MM.1S (cell line): ENCODE results near the gene TMEM229A.

Experiments used
- CTCF ChIP-seq: fragments of 300-600 bp; sonication (generic); IDR thresholded peaks from 2 replicates; pipeline ENCODE4 v1.5.1; 2016; ENCODE audit warnings: antibody characterized with exemption, low read length, mixed read lengths
- EZH2 ChIP-seq: fragments of 300-600 bp; sonication (generic); optimal IDR thresholded peaks from 2 replicates; pipeline ENCODE3; 2017; ENCODE audit warnings: low read depth, mild to moderate bottlenecking, antibody characterized with exemption, low read length, mixed read lengths
- EZH2phosphoT487 ChIP-seq: fragments of 300-600 bp; sonication (generic); IDR thresholded peaks from 2 replicates; pipeline ENCODE4 v1.6.1; 2018; ENCODE audit warnings: antibody characterized with exemption, low read length

- TF ChIP-seq CTCF (no peak), EZH2phosphoT487 (no peak), EZH2 (no peak)
Measured at GRCh38 chr7:124071843-124072242, 39.0 kb upstream of the TMEM229A start.
